IMR-90 (cell line): ENCODE results near the gene SGSM2. TPM values are rescaled to one million over a fixed set of nuclear protein-coding genes. Genes with fewer than 3 reads are reported as not detected.
A peak's percentile ranks its signal among the peaks of the same experiment; 100 is the strongest.

Source experiments
- ATAC-seq: fragments of 200-7000 bp; cut with Tn5 transposase; 2 replicates; pipeline ENCODE4 v1.9.1; 2020; ENCODE audit warnings: low read depth, mild to moderate bottlenecking, moderate library complexity
- BruUV-seq: library from RNA; stranded (reverse); fragments of 400-500 nt; replicated peaks from 2 replicates; lab custom pipeline; 2021; lab: Mats Ljungman, UMichigan
- CTCF ChIA-PET: fragments of 300-600 bp; formaldehyde crosslinking; extraction: SDS; loops from one replicate; lab custom pipeline; 2021; ENCODE audit warnings: antibody characterized with exemption; lab: Yijun Ruan, JAX
- POLR2A ChIA-PET: fragments of 300-600 bp; sonication (Branson Sonifier 250); formaldehyde crosslinking; loops from one replicate; lab custom pipeline; 2022; ENCODE audit warnings: antibody characterized with exemption; ENCODE audit not compliant: unreplicated experiment; lab: Charles Lee
- DNase-seq: peaks from one replicate; pipeline ENCODE4 v3.0.0; 2013
- H2AFZ ChIP-seq: replicated peaks from 2 replicates; pipeline ENCODE3; 2013; ENCODE audit warnings: low read length, mild to moderate bottlenecking; ENCODE audit not compliant: poor library complexity
- H2AK5ac ChIP-seq: 2 replicates; pipeline ENCODE4 v1.6.1; 2013; ENCODE audit warnings: low read depth, low read length, inconsistent platforms
- H2AK9ac ChIP-seq: replicated peaks from 2 replicates; pipeline ENCODE3; 2013; ENCODE audit warnings: mild to moderate bottlenecking, low read depth, low read length, moderate library complexity; ENCODE audit not compliant: poor library complexity
- H2BK120ac ChIP-seq: 2 replicates; pipeline ENCODE4 v1.6.1; 2013; ENCODE audit warnings: low read depth, low read length, inconsistent platforms
- H2BK15ac ChIP-seq: 3 replicates; pipeline ENCODE4 v1.6.1; 2013; ENCODE audit warnings: low read depth, low read length, inconsistent platforms
- H2BK20ac ChIP-seq: 2 replicates; pipeline ENCODE4 v1.6.1; 2013; ENCODE audit warnings: low read depth, mild to moderate bottlenecking, inconsistent platforms, low read length, moderate library complexity
- H2BK5ac ChIP-seq: 2 replicates; pipeline ENCODE4 v1.6.1; 2013; ENCODE audit warnings: mild to moderate bottlenecking, low read depth, low read length, inconsistent platforms; ENCODE audit not compliant: poor library complexity, severe bottlenecking
- H3K14ac ChIP-seq: replicated peaks from 2 replicates; pipeline ENCODE4 v1.6.1; 2013; ENCODE audit warnings: low read depth, low read length, inconsistent platforms
- H3K18ac ChIP-seq: 2 replicates; pipeline ENCODE4 v1.6.1; 2013; ENCODE audit warnings: low read depth, low read length, control low read depth
- H3K23ac ChIP-seq: 2 replicates; pipeline ENCODE4 v1.6.1; 2013; ENCODE audit warnings: low read depth, low read length, inconsistent platforms
- H3K27ac ChIP-seq: 2 replicates; pipeline ENCODE4 v1.5.1; 2013; ENCODE audit warnings: mild to moderate bottlenecking, control low read depth, low read length; ENCODE audit not compliant: insufficient read depth
- H3K27me3 ChIP-seq: 2 replicates; pipeline ENCODE4 v1.6.1; 2013; ENCODE audit warnings: low read length; ENCODE audit not compliant: control insufficient read depth, insufficient read depth
- H3K36me3 ChIP-seq: 2 replicates; pipeline ENCODE4 v1.6.1; 2013; ENCODE audit warnings: low read length, mixed read lengths; ENCODE audit not compliant: control insufficient read depth, insufficient read depth
- H3K4ac ChIP-seq: 2 replicates; pipeline ENCODE4 v1.6.1; 2013; ENCODE audit warnings: low read depth, low read length, inconsistent platforms
- H3K4me1 ChIP-seq: 2 replicates; pipeline ENCODE4 v1.6.1; 2013; ENCODE audit warnings: low read length, mixed read lengths; ENCODE audit not compliant: control insufficient read depth, insufficient read depth
- H3K4me2 ChIP-seq: 2 replicates; pipeline ENCODE4 v1.6.1; 2013; ENCODE audit warnings: low read depth, mild to moderate bottlenecking, control low read depth, low read length, moderate library complexity
- H3K4me3 ChIP-seq: 2 replicates; pipeline ENCODE4 v1.5.1; 2013; ENCODE audit warnings: low read depth, mild to moderate bottlenecking, control low read depth, low read length, moderate library complexity; ENCODE audit not compliant: insufficient read depth
- H3K56ac ChIP-seq: 2 replicates; pipeline ENCODE4 v1.6.1; 2013; ENCODE audit warnings: low read length, inconsistent platforms; ENCODE audit not compliant: insufficient read depth; ENCODE audit errors: extremely low read depth
- H3K79me1 ChIP-seq, 2 experiments: 2 replicates each; pipeline ENCODE4 v1.6.1; 2013; ENCODE audit warnings: low read length in 2 of 2, inconsistent platforms in 1 of 2, low read depth in 1 of 2
- H3K9ac ChIP-seq: 2 replicates; pipeline ENCODE4 v1.6.1; 2013; ENCODE audit warnings: low read depth, low read length, control low read depth
- H3K9me1 ChIP-seq: 2 replicates; pipeline ENCODE4 v1.6.1; 2013; ENCODE audit warnings: low read length, inconsistent platforms; ENCODE audit not compliant: insufficient read depth
- H3K9me3 ChIP-seq: 2 replicates; pipeline ENCODE4 v1.6.1; 2013; ENCODE audit warnings: low read length; ENCODE audit not compliant: control insufficient read depth, insufficient read depth
- H4K20me1 ChIP-seq: 2 replicates; pipeline ENCODE4 v1.6.1; 2013; ENCODE audit warnings: low read length, inconsistent platforms; ENCODE audit not compliant: insufficient read depth
- H4K5ac ChIP-seq: 2 replicates; pipeline ENCODE4 v1.6.1; 2013; ENCODE audit warnings: mild to moderate bottlenecking, low read depth, low read length, control low read depth
- H4K8ac ChIP-seq, 2 experiments: 2 replicates each; pipeline ENCODE4 v1.6.1; 2013; ENCODE audit warnings: low read depth in 2 of 2, low read length in 2 of 2, control low read depth in 1 of 2, inconsistent platforms in 1 of 2
- H4K91ac ChIP-seq: 2 replicates; pipeline ENCODE4 v1.6.1; 2013; ENCODE audit warnings: low read depth, low read length, inconsistent platforms; ENCODE audit not compliant: insufficient read depth
- NFE2L2 ChIP-seq: fragments of 150-350 bp; IDR thresholded peaks from 2 replicates; pipeline ENCODE4 v1.6.1; 2016; ENCODE audit warnings: low read depth, mild to moderate bottlenecking, low read length
- POLR2A ChIP-seq: IDR thresholded peaks from 2 replicates; pipeline ENCODE4 v1.6.1; 2012; ENCODE audit warnings: mild to moderate bottlenecking, low read depth, low read length
- RFX5 ChIP-seq: IDR thresholded peaks from 2 replicates; pipeline ENCODE4 v1.8.0; 2012; ENCODE audit warnings: low read depth, mild to moderate bottlenecking, low read length, moderate library complexity
- SMC3 ChIP-seq: fragments of 150-350 bp; IDR thresholded peaks from 2 replicates; pipeline ENCODE4 v1.6.1; 2016; ENCODE audit warnings: low read depth, mild to moderate bottlenecking, antibody characterized with exemption, low read length, moderate library complexity
- WGBS, 2 experiments: methylation state at CpG; one replicate each; pipeline versions ENCODE4 v1.1.5 to v1.1.7; 2013; ENCODE audit warnings: missing lambda C conversion rate in 2 of 2; ENCODE audit not compliant: insufficient read length in 1 of 2; ENCODE audit errors: extremely low coverage in 2 of 2; 5-methylcytosine and 5-hydroxymethylcytosine counted together
- dilution Hi-C: fragments of 300-500 bp; cut with HindIII; formaldehyde crosslinking; loops from one replicate; pipeline ENCODE4 v1.14.3; 2018; ENCODE audit warnings: low sequenced_read_pairs; ENCODE audit not compliant: unreplicated experiment
- in situ Hi-C: fragments of 300-500 bp; cut with MboI; formaldehyde crosslinking; loops from 3 replicates; pipeline ENCODE4 v1.14.3; 2019; ENCODE audit warnings: low sequenced_read_pairs, inconsistent platforms, mixed read lengths
- intact Hi-C: fragments of 100-400 bp; cut with micrococcal nuclease; formaldehyde crosslinking; loops from 2 replicates; pipeline ENCODE4 v1.10.0; 2022
- polyA plus RNA-seq, 3 experiments: library from polyadenylated mRNA; depleted of rRNA; stranded (reverse); fragments of >200 nt; gene quantifications; 2 replicates each; pipeline ENCODE4 v1.2.3, GENCODE V29; 2012; ENCODE audit warnings: low replicate concordance in 1 of 3
- total RNA-seq: library from RNA; depleted of rRNA; stranded (reverse); fragments of >200 nt; gene quantifications from 2 replicates; pipeline ENCODE4 v1.2.3, GENCODE V29; 2012
- TF ChIP-seq, protein P1 (sequence below): conservative IDR thresholded peaks from 2 replicates; pipeline ENCODE4 v1.5.1; 2012; ENCODE audit warnings: mild to moderate bottlenecking, low read depth, low read length, improper control_type of control experiment

SGSM2 gene
- total and polyA plus RNA-seq, 2 of the 4 experiments (the other 2 are of a cell fraction): 13.6 to 81.2 TPM

- ATAC-seq (no peak; the same call in 1 of the 2 replicates), DNase-seq (no peak)
- Histone ChIP-seq H3K4me1 (peaks cover 22% of the 10 kb centered on the region), H2BK120ac (peak overlapping the region; percentile 56), H2AK9ac (peak overlapping the region; percentile 18), H4K8ac (no peak overlapping the region), H4K91ac (peak overlapping the region; percentile 72), H3K9me1 (peaks cover 3% of the 10 kb centered on the region; the same call in 1 of the 2 replicates), H3K4me2 (no peak overlapping the region), H3K27ac (peak overlapping the region; percentile 24; the same call in 1 of the 2 replicates), H3K79me1 (peaks cover 7 to 36% of the 10 kb centered on the region in 2 experiments; a peak in 3 of 4 replicates), H2BK20ac (peak overlapping the region; percentile 79; the same call in 1 of the 2 replicates), H4K20me1 (no peaks in the 10 kb centered on the region), H2AK5ac (peak overlapping the region; percentile 43; the same call in 1 of the 2 replicates), H2BK5ac (no peak overlapping the region), H3K9me3 (no peaks in the 10 kb centered on the region), H3K4me3 (no peak overlapping the region), H3K9ac (no peak overlapping the region), H3K36me3 (peaks cover 9% of the 10 kb centered on the region; the same call in 1 of the 2 replicates), H4K5ac (no peak overlapping the region; the same call in 1 of the 2 replicates), H3K56ac (no peak overlapping the region), H3K14ac (peak overlapping the region; percentile 58; the same call in 1 of the 2 replicates), H3K23ac (no peak overlapping the region), H3K18ac (peak overlapping the region; percentile 10; the same call in 1 of the 2 replicates), H3K4ac (peak overlapping the region; percentile 72), H3K27me3 (no peaks in the 10 kb centered on the region), H2AFZ (no peak overlapping the region), H2BK15ac (peak overlapping the region; percentile 68; the same call in 2 of the 3 replicates)
- ChIA-PET POLR2A (no interaction called here), CTCF (interaction anchor here (4.9 kb wide), 1 partner anchor 37 kb away, joined by 64 read pairs; no protein-coding TSS in a partner anchor)
- no peak for TF ChIP-seq RFX5
- no peak for TF ChIP-seq POLR2A
- TF ChIP-seq SMC3: no peak
- TF ChIP-seq, protein P1, sequence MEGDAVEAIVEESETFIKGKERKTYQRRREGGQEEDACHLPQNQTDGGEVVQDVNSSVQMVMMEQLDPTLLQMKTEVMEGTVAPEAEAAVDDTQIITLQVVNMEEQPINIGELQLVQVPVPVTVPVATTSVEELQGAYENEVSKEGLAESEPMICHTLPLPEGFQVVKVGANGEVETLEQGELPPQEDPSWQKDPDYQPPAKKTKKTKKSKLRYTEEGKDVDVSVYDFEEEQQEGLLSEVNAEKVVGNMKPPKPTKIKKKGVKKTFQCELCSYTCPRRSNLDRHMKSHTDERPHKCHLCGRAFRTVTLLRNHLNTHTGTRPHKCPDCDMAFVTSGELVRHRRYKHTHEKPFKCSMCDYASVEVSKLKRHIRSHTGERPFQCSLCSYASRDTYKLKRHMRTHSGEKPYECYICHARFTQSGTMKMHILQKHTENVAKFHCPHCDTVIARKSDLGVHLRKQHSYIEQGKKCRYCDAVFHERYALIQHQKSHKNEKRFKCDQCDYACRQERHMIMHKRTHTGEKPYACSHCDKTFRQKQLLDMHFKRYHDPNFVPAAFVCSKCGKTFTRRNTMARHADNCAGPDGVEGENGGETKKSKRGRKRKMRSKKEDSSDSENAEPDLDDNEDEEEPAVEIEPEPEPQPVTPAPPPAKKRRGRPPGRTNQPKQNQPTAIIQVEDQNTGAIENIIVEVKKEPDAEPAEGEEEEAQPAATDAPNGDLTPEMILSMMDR: no peak
- TF ChIP-seq NFE2L2: no peak
- no CpG with 5 or more reads among the region's 6 CpGs for WGBS, 2 experiments
- intact Hi-C loops (loop anchor here (2.0 kb wide), 1 partner anchor 39 kb away; no protein-coding TSS in a partner anchor), in situ Hi-C loops (no loop called here), dilution Hi-C loops (no loop called here)
- no TSS peak for BruUV-seq
These were observed 82.2 kb downstream of the SGSM2 start for GRCh38 chr17:2419486-2419885.
